Kasumi-1 (cell line): ENCODE results near the gene TCP1.
"Not testable (repeated sequence)": the region's sequence is repeated elsewhere in the genome, so short reads cannot be mapped to it uniquely, and the experiment has no call there.

Experiments used
- DNase-seq, 2 experiments: peaks; one replicate each; lab custom pipeline; 2025; lab: John Stamatoyannopoulos, UW

TCP1 gene

DNA sequence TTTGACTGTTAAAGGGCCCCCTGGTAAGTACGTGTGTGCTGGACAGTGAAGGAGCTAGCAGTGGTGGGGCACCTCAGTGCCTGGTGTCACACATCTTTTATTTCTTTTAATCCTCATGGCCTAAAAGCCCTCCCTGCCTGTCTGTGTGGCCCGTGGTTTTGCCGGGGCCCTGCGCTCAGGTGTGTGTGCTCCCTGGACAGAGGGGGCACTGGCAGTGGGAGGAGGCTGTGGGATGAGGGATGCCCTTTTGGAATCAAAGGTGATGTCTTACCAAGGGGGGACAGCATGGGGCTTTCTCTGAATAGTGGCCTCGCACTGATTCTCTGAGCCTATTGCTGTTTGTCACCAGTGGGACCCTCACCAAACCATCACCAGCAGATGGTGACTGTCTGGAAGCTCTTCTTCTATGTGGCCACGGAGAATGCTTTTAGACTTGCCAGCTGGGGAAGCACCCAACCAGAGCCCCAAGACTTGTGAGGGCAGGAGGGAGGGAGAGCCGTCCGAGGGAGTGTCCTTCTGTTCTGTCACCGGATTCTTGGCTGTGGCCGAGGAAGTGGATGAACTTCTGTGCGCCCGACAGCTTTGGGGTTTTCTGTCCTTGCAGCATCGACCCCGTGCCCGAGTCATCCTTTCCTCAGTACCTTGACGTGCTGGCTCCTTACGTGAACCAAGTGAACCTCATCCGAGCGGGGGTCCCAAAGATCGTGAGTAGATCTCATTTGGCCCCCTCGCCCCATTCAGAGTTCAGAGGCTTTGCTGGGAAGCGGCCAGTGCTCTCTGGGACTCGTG lies 28.7 kb upstream of the TCP1 start:
- DNase-seq, result no peak

DNA sequence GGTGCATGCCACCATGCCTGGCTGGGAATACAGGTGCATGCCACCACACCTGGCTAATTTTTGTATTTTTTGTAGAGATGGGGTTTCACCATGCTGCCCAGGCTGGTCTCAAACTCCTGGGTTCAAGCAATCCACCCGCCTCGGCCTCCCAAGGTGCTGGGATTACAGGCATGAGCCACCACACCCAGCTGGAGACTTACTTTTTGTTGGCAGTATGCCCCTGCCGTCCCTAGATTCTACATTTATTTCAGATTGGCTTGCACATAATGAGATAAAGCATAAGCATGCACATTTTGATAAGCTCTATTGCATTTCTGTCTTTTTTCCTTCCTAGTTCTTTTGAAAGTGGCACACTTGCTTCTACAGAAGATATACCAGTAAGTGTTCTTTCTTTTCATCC lies 27.4 kb upstream of the TCP1 start:
- DNase-seq, result not testable (repeated sequence)

GRCh38 chr6:159815410-159815809 lies 26.0 kb upstream of the TCP1 start:
- no peak for DNase-seq

GRCh38 chr6:159813781-159814180 lies 24.4 kb upstream of the TCP1 start:
- DNase-seq, result no peak

GRCh38 chr6:159809149-159809548 lies 19.7 kb upstream of the TCP1 start:
- no peak for DNase-seq

DNA sequence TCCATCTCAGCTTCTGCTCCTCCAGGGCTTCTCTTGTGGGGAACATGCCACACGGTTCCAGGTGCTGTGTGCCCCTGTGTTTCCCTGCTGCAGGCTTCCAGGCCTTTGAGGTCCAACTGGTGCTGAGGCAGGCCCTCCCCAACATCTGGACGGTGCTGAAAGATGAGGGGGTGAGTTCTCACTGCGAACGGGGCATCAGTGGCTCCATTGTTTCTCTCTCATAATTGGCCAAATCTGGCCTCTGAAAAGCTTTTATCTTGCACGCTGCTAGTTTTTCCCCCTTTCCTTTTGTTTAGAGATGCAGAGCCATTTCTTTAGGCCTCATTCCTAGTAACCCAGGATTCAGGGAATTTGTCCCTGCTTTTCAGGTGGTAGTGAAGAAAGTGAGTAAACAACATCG lies 19.2 kb upstream of the TCP1 start:
- no peak for DNase-seq

DNA sequence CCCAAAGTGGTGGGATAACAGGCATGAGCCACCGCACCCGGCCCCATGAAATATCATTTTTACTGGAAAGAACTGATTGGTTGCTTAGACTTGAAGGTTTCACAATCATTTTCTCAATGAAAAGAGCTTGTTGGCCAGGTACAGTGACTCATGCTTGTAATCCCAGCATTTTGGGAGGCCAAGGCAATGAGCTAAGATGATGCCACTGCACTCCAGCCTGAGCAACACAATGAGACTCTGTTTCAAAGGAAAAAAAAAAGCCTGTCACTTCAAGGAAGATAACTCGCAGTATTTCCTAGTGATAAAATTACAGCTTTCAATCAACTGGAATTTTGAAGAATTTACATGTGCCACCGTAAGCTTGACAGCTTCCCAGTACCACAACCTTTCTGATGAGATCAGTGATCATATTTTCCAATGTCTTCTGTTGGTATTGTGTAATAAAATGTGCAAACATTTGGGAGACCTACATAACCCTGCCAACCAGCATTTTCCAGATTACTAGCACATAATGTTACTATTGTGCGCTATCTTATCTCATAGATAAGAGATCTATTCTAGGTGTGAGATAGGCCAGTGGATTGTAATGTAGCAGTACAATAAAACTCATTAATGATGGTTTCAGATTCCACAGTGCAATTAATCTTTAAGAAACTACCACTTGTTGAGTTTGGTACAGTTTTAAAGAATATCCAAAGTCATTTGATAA lies 17.9 kb upstream of the TCP1 start:
- DNase-seq, result no peak

GRCh38 chr6:159806021-159806458 lies 16.6 kb upstream of the TCP1 start:
- DNase-seq, result no peak

GRCh38 chr6:159805440-159806020 lies 16.1 kb upstream of the TCP1 start:
- no peak for DNase-seq

GRCh38 chr6:159804504-159804903 lies 15.1 kb upstream of the TCP1 start:
- DNase-seq, result no peak

- no peak for DNase-seq
Observed at GRCh38 chr6:159801935-159802334, 12.5 kb upstream of the TCP1 start.

- DNase-seq, result no peak
Observed at GRCh38 chr6:159800141-159800865, 10.9 kb upstream of the TCP1 start, which contains the start of gene PNLDC1. PNLDC1 (plus strand) TSS chr6:159800276; CDS start chr6:159800308, 32 bp downstream.

DNA sequence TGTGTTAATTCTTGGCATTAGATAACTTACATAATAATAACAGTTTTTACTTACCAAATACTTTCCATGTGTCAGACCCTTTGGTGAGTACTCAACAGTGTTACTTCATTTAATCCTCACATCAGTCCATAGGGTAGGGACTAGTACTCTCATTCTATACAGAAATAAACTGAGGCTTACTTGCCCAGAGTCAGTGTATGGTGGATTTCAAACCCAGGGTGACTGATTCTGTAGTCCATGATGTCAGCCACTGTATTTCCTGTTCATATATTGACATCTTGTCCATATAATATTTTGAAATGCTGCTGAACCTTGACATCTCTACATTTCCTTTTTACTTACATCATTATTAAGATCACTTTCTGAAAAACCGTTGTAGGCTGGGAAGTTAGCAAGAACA lies 8.2 kb upstream of the TCP1 start:
- DNase-seq, result no peak

DNA sequence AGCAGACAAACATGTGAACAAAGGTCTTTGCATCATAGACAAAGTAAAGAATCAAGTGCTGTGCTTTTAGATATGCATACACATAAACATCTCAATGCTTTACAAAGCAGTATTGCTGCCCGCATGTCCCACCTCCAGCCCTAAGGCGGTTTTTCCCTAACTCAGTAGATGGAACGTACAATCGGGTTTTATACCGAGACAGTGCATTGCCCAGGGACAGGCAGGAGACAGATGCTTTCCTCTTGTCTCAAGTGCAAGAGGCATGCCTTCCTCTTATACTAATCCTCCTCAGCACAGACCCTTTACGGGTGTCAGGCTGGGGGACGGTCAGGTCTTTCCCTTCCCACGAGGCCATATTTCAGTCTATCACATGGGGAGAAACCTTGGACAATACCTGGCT lies 5.6 kb upstream of the TCP1 start:
- DNase-seq, result not testable (repeated sequence)

GRCh38 chr6:159790956-159791598 lies 1.7 kb upstream of the TCP1 start:
- DNase-seq, result peak; percentile 28 to 36

GRCh38 chr6:159790149-159790955 lies 950 bp upstream of the TCP1 start, which contains the start of gene MRPL18:
MRPL18 (plus strand) TSS chr6:159790467; CDS start chr6:159790588, 121 bp downstream.
- peak; percentile 97 to 98 for DNase-seq

- no peak for DNase-seq
Observed at GRCh38 chr6:159788753-159789376, 537 bp downstream of the TCP1 start.

GRCh38 chr6:159788276-159788675 lies 1.1 kb downstream of the TCP1 start:
- DNase-seq, result no peak

DNA sequence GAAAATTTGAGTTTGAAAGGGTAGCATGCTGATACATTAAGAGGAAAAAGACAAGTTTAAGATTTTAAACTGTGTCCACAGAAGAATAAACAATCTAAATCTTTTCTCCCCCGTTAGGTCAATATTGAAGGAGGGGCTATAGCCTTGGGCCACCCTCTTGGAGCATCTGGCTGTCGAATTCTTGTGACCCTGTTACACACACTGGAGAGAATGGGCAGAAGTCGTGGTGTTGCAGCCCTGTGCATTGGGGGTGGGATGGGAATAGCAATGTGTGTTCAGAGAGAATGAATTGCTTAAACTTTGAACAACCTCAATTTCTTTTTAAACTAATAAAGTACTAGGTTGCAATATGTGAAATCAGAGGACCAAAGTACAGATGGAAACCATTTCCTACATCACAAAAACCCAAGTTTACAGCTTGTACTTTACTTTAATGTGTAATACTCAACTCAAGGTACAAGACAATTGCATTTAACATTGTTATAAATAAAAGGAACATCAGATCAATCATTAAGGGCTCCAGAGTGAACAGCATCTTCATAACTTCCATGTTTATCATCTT lies 10.8 kb downstream of the TCP1 start:
- DNase-seq, result no peak

DNA sequence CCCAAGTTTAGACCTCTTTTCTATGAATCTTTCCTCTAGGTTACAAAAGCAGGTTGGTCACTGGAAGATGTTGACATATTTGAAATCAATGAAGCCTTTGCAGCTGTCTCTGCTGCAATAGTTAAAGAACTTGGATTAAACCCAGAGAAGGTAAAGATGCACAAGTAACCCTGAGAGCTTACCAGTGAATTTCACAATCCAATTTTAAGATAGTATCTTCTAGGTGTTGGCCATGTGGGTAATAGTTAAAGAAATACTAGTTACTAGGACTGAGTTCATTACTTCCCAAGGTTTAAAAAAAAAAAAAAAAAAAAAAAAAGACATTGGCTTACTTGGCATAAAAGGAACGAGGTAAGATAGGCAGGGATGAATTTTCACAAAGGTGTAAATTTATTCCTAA lies 11.3 kb downstream of the TCP1 start:
- no peak for DNase-seq
